ENCODE results near the gene STX4.

The STX4 gene

DNA sequence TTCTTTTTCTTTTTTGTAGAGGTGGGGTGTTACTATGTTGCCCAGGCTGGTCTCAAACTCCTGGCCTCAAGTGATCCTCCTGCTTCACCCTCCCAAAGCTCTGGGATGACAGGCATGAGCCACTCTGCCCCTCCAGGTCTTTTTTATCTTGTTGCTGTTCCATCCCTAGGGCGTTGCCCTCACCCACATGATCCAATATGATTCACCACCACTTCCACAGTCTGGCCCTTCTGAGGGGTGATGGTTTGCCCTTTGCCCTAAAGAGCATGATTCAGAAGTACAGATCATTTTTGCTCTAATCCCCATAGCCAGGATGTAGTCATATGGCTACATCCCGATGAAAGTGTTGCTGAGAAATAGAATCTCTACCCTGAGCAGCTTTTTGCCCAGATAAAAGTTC is 18.8 kb downstream of the STX4 start:
- DNase-seq (ENCODE audit: low read depth, low spot score), result peak; percentile 52
- CTCF ChIA-PET, result interaction anchor here (1.4 kb wide), 1 partner anchor 9 kb away, joined by 3 read pairs; no protein-coding TSS in a partner anchor
- H3K4me3 ChIP-seq (ENCODE audit: low read depth, low read length), result no peak overlapping the region
- TF ChIP-seq, protein P1, sequence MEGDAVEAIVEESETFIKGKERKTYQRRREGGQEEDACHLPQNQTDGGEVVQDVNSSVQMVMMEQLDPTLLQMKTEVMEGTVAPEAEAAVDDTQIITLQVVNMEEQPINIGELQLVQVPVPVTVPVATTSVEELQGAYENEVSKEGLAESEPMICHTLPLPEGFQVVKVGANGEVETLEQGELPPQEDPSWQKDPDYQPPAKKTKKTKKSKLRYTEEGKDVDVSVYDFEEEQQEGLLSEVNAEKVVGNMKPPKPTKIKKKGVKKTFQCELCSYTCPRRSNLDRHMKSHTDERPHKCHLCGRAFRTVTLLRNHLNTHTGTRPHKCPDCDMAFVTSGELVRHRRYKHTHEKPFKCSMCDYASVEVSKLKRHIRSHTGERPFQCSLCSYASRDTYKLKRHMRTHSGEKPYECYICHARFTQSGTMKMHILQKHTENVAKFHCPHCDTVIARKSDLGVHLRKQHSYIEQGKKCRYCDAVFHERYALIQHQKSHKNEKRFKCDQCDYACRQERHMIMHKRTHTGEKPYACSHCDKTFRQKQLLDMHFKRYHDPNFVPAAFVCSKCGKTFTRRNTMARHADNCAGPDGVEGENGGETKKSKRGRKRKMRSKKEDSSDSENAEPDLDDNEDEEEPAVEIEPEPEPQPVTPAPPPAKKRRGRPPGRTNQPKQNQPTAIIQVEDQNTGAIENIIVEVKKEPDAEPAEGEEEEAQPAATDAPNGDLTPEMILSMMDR (IDR thresholded peaks at IDR 0.05; ENCODE audit: insufficient read depth, low read length, missing control alignments), result no peak
- POLR2A ChIA-PET, result interaction anchor here (0.6 to 1.6 kb wide), 4 partner anchors 12 to 58 kb away, joined by 3 to 7 read pairs (median 4); no protein-coding TSS in a partner anchor

GRCh38 chr16:31055613-31056012 is 22.3 kb downstream of the STX4 start:
- TF ChIP-seq, protein P1 (IDR thresholded peaks at IDR 0.05; ENCODE audit: insufficient read depth, low read length, missing control alignments), result no peak
- ChIA-PET CTCF (interaction anchor here (1.0 kb wide), 1 partner anchor 71 kb away, joined by 3 read pairs; the partner anchor contains the start of gene HSD3B7), POLR2A (interaction anchor here (1.3 kb wide), 1 partner anchor 9 kb away, joined by 7 read pairs; no protein-coding TSS in a partner anchor)
- DNase-seq (ENCODE audit: low read depth, low spot score), result no peak
- H3K4me3 ChIP-seq (ENCODE audit: low read depth, low read length), result no peak overlapping the region

- DNase-seq (ENCODE audit: low read depth, low spot score), result no peak
- POLR2A ChIA-PET, result interaction anchor here (0.7 kb wide), 1 partner anchor 13 kb away, joined by 4 read pairs; the partner anchor contains the start of genes ZNF646 and ZNF668
- CTCF ChIA-PET, result interaction anchor here (0.9 to 1.6 kb wide), 2 partner anchors 10 to 31 kb away, joined by 3 read pairs; no protein-coding TSS in a partner anchor
- TF ChIP-seq, protein P1 (IDR thresholded peaks at IDR 0.05; ENCODE audit: insufficient read depth, low read length, missing control alignments), result no peak
- H3K4me3 ChIP-seq (ENCODE audit: low read depth, low read length), result no peak overlapping the region
Measured at GRCh38 chr16:31061126-31061812, 27.9 kb downstream of the STX4 start.

DNA sequence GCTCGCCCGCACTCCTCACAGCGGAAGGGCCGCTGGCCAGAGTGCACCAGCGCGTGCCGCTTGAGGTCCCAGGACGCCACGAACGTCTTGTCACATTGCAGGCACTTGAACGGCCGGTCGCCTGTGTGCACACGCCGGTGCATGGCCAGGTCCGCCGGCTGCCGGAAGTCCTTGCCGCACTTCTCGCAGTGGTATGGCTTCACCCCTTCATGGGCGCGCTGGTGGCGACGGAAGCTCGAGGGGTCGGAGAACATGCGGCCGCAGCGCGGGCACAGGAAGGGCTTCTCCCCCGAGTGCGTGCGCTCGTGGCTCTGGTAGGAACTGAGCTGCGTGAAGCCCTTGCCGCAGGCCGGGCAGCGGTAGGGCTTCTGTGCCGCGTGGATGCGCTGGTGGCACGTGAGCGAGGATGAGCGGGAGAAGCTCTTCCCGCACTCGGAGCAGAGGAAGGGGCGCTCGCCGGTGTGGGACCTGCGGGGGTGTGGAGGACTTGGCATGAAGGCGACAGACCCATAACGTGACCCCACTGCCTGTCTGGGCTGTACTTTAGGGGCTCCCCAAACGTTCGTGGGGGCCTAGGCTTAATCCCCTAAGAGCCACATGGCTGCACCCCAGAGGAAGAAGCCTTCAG is 28.6 kb downstream of the STX4 start:
- DNase-seq (ENCODE audit: low read depth, low spot score), result no peak
- no peak overlapping the region for H3K4me3 ChIP-seq (ENCODE audit: low read depth, low read length)
- ChIA-PET POLR2A (no interaction called here), CTCF (no interaction called here)
- TF ChIP-seq, protein P1 (IDR thresholded peaks at IDR 0.05; ENCODE audit: insufficient read depth, low read length, missing control alignments), result no peak

DNA sequence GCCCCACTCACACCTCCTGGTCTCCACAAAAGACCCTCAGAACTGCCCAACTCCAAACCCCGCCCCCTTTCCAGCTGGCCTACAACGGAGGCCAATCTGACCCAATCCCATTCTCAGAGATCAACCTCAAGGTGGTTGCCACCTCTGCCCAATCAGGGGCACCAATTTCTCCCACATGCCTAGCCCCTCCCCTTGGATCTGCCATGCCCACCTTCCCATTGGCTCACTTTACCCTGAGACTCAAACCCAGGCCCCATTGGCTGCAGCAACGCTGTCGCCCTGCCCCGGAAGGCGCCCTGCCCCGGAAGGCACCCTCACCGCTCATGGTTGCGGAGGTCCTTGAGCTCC is 30.1 kb downstream of the STX4 start:
- ChIA-PET POLR2A (interaction anchor here (1.1 to 1.9 kb wide), 2 partner anchors 8 to 11 kb away, joined by 4 to 7 read pairs; no protein-coding TSS in a partner anchor), CTCF (interaction anchor here (0.6 to 3.0 kb wide), 4 partner anchors 8 to 81 kb away, joined by 3 to 16 read pairs (median 4); partner anchors contain the start of gene HSD3B7)
- no peak for DNase-seq (ENCODE audit: low read depth, low spot score)
- no peak overlapping the region for H3K4me3 ChIP-seq (ENCODE audit: low read depth, low read length)
- TF ChIP-seq, protein P1 (IDR thresholded peaks at IDR 0.05; ENCODE audit: insufficient read depth, low read length, missing control alignments), result no peak
